A549 (cell line): ENCODE data around the gene SUMO3. TPM values are rescaled to one million over a fixed set of nuclear protein-coding genes. Genes with fewer than 3 reads are reported as not detected.

Experiments
- ATAC-seq, 2 experiments: fragments of 200-7000 bp in 1 of 2; fragments of >200 bp in 1 of 2; cut with Nextera tagmentation in 1 of 2; cut with Tn5 transposase in 1 of 2; 3 replicates each; pipeline versions ENCODE4 v1.8.0 to v1.9.1; 2018 to 2020; ENCODE audit warnings: mild to moderate bottlenecking in 1 of 2, moderate library complexity in 1 of 2
- CTCF ChIA-PET: fragments of 300-600 bp; sonication (Branson Sonifier 250); formaldehyde crosslinking; extraction: SDS; loops from one replicate; lab custom pipeline; 2021; ENCODE audit warnings: antibody characterized with exemption, inconsistent platforms; lab: Yijun Ruan, JAX
- POLR2A ChIA-PET: fragments of 350-600 bp; formaldehyde crosslinking; extraction: SDS; loops from one replicate; lab custom pipeline; 2021; ENCODE audit warnings: antibody characterized with exemption, inconsistent platforms; lab: Yijun Ruan, JAX
- DNase-seq, 2 experiments: peaks; one replicate each; pipeline versions ENCODE4 v3.0.0 to v3.0.0-alpha.2; 2011 to 2016; ENCODE audit warnings: low read depth in 1 of 2, low spot score in 1 of 2
- FAIRE-seq: peaks from 2 replicates; lab custom pipeline; 2011; peaks lifted over from hg19 to GRCh38; lab: Jason Lieb, UNC
- H3K27ac ChIP-seq, 2 experiments: fragments of >200 bp; sonication (Bioruptor Twin); formaldehyde crosslinking; 3 replicates each; pipeline ENCODE4 v1.5.1; 2016 to 2017
- H3K4me1 ChIP-seq: fragments of >200 bp; sonication (Bioruptor Twin); formaldehyde crosslinking; 3 replicates; pipeline ENCODE4 v1.6.1; 2016
- H3K4me2 ChIP-seq: fragments of >200 bp; sonication (Bioruptor Twin); formaldehyde crosslinking; 3 replicates; pipeline ENCODE4 v1.6.1; 2016
- H3K4me3 ChIP-seq: fragments of >200 bp; sonication (Bioruptor Twin); formaldehyde crosslinking; 3 replicates; pipeline ENCODE4 v1.5.1; 2016
- H3K9me3 ChIP-seq: fragments of >200 bp; sonication (Bioruptor Twin); formaldehyde crosslinking; 3 replicates; pipeline ENCODE4 v1.6.1; 2016
- BCL3 ChIP-seq: fragments of >200 bp; sonication (Bioruptor Twin); formaldehyde crosslinking; IDR thresholded peaks from 3 replicates; pipeline ENCODE4 v1.6.1; 2016
- BHLHE40 ChIP-seq: IDR thresholded peaks from 2 replicates; pipeline ENCODE4 v1.6.1; 2012; ENCODE audit warnings: low read depth, low read length, inconsistent platforms
- CBX2 ChIP-seq: fragments of 200-600 bp; sonication (generic); IDR thresholded peaks from 2 replicates; pipeline ENCODE4 v1.6.1; 2016; ENCODE audit warnings: low read depth, mild to moderate bottlenecking, borderline replicate concordance
- CHD2 ChIP-seq: fragments of 150-350 bp; IDR thresholded peaks from 2 replicates; pipeline ENCODE4 v1.6.1; 2014; ENCODE audit warnings: low read length; ENCODE audit not compliant: partially characterized antibody
- CHD4 ChIP-seq: fragments of 200-600 bp; sonication (generic); IDR thresholded peaks from 2 replicates; pipeline ENCODE4 v1.6.1; 2016; ENCODE audit warnings: antibody characterized with exemption, mild to moderate bottlenecking, borderline replicate concordance
- CTCF ChIP-seq: fragments of >200 bp; sonication (Bioruptor Twin); formaldehyde crosslinking; IDR thresholded peaks from 3 replicates; pipeline ENCODE4 v1.5.1; 2016
- E2F6 ChIP-seq: IDR thresholded peaks from 2 replicates; pipeline ENCODE4 v1.6.1; 2012; ENCODE audit warnings: low read depth, borderline replicate concordance
- EHF ChIP-seq: fragments of 250-450 bp; sonication (Bioruptor Pico); IDR thresholded peaks from 2 replicates; pipeline ENCODE4 v1.5.0; 2020; ENCODE audit warnings: mild to moderate bottlenecking
- EHMT2 ChIP-seq: fragments of 200-600 bp; sonication (generic); IDR thresholded peaks from 2 replicates; pipeline ENCODE4 v1.6.1; 2016; ENCODE audit warnings: antibody characterized with exemption, low read depth, mild to moderate bottlenecking, moderate library complexity
- ESRRA ChIP-seq: fragments of 150-350 bp; IDR thresholded peaks from 2 replicates; pipeline ENCODE4 v1.6.1; 2014; ENCODE audit warnings: mild to moderate bottlenecking, low read length, borderline replicate concordance
- FOSB ChIP-seq: fragments of 250-450 bp; sonication (Bioruptor Pico); IDR thresholded peaks from 2 replicates; pipeline ENCODE4 v1.5.0; 2020; ENCODE audit warnings: mild to moderate bottlenecking, moderate library complexity
- GATA3 ChIP-seq: IDR thresholded peaks from 2 replicates; pipeline ENCODE4 v1.6.1; 2012; ENCODE audit warnings: borderline replicate concordance
- HOXA7 ChIP-seq: fragments of 250-450 bp; sonication (Bioruptor Pico); IDR thresholded peaks from 2 replicates; pipeline ENCODE4 v1.5.0; 2020; ENCODE audit warnings: mild to moderate bottlenecking, moderate library complexity
- HOXB13 ChIP-seq: fragments of 250-450 bp; sonication (Bioruptor Pico); IDR thresholded peaks from 2 replicates; pipeline ENCODE4 v1.5.0; 2020; ENCODE audit warnings: low read depth, mild to moderate bottlenecking, moderate library complexity
- JUNB ChIP-seq: fragments of >200 bp; sonication (Bioruptor Twin); formaldehyde crosslinking; IDR thresholded peaks from 2 replicates; pipeline ENCODE4 v1.6.1; 2016
- KDM1A ChIP-seq: fragments of 200-600 bp; sonication (generic); IDR thresholded peaks from 2 replicates; pipeline ENCODE4 v1.6.1; 2016; ENCODE audit warnings: low read depth, mild to moderate bottlenecking
- MYC ChIP-seq: IDR thresholded peaks from 2 replicates; pipeline ENCODE4 v1.6.1; 2012; ENCODE audit warnings: mild to moderate bottlenecking, inconsistent platforms, low read length, improper control_type of control experiment, borderline replicate concordance
- NPAS2 ChIP-seq: fragments of 250-450 bp; sonication (Bioruptor Pico); IDR thresholded peaks from 2 replicates; pipeline ENCODE4 v1.8.0; 2022; ENCODE audit warnings: mild to moderate bottlenecking, moderate library complexity, borderline replicate concordance
- POLR2AphosphoS2 ChIP-seq: conservative IDR thresholded peaks from 2 replicates; pipeline ENCODE4 v1.6.1; 2012; ENCODE audit warnings: low read length, improper control_type of control experiment, inconsistent platforms
- RAD21 ChIP-seq, 2 experiments: fragments of >200 bp in 1 of 2; sonication (Bioruptor Twin) in 1 of 2; formaldehyde crosslinking in 1 of 2; IDR thresholded peaks in 1 of 2; conservative IDR thresholded peaks in 1 of 2; 2 replicates in 1 of 2; 3 replicates in 1 of 2; pipeline ENCODE4 v1.6.1; 2012 to 2018; ENCODE audit warnings: inconsistent platforms in 1 of 2
- RARB ChIP-seq: fragments of 250-450 bp; sonication (Bioruptor Pico); IDR thresholded peaks from 2 replicates; pipeline ENCODE4 v1.8.0; 2021; ENCODE audit warnings: mild to moderate bottlenecking, moderate library complexity
- RCOR1 ChIP-seq: fragments of 150-350 bp; IDR thresholded peaks from 2 replicates; pipeline ENCODE4 v1.6.1; 2014; ENCODE audit warnings: antibody characterized with exemption, low read length, low read depth
- RFX5 ChIP-seq: fragments of 450-650 bp; IDR thresholded peaks from 2 replicates; pipeline ENCODE4 v1.7.1; 2014; ENCODE audit warnings: antibody characterized with exemption, mild to moderate bottlenecking, moderate library complexity
- RNF2 ChIP-seq: fragments of 200-600 bp; sonication (generic); IDR thresholded peaks from 2 replicates; pipeline ENCODE4 v1.6.1; 2016; ENCODE audit warnings: low read depth, mild to moderate bottlenecking, antibody characterized with exemption, moderate library complexity, borderline replicate concordance
- TFCP2L1 ChIP-seq: fragments of 250-450 bp; sonication (Bioruptor Pico); IDR thresholded peaks from 2 replicates; pipeline ENCODE4 v1.5.0; 2021; ENCODE audit warnings: mild to moderate bottlenecking
- TP53 ChIP-seq: fragments of 250-450 bp; sonication (Bioruptor Pico); IDR thresholded peaks from 2 replicates; pipeline ENCODE4 v1.5.0; 2021; ENCODE audit warnings: mild to moderate bottlenecking, moderate library complexity
- USF2 ChIP-seq: fragments of 450-650 bp; IDR thresholded peaks from 2 replicates; pipeline ENCODE4 v1.6.1; 2014; ENCODE audit warnings: antibody characterized with exemption
- ZC3H11A ChIP-seq: fragments of 450-650 bp; IDR thresholded peaks from 2 replicates; pipeline ENCODE4 v1.6.1; 2014; ENCODE audit warnings: antibody characterized with exemption, mild to moderate bottlenecking
- ZSCAN20 ChIP-seq: fragments of 250-450 bp; sonication (Bioruptor Pico); IDR thresholded peaks from 2 replicates; pipeline ENCODE4 v1.8.0; 2022; ENCODE audit warnings: mild to moderate bottlenecking, moderate library complexity
- WGBS: methylation state at CpG from one replicate; pipeline ENCODE4 v1.1.6; 2017; ENCODE audit errors: missing lambda C conversion rate; 5-methylcytosine and 5-hydroxymethylcytosine counted together
- polyA plus RNA-seq, 4 experiments: library from polyadenylated mRNA; depleted of rRNA in 3 of 4; stranded (reverse); fragments of >200 nt; fragmentation: RNase III in 1 of 4; extraction: RNeasy Plus Mini Kit Qiagen cat#74134 plus additional on column Dnase treatment in 1 of 4; gene quantifications; 2 replicates in 3 of 4; 3 replicates in 1 of 4; pipeline ENCODE4 v1.2.3, GENCODE V29; 2011 to 2017

SUMO3 gene
- polyA plus RNA-seq, 2 of the 4 experiments (the other 2 are of a cell fraction), result 78.4 to 110 TPM

GRCh38 chr21:44834951-44835646 is 17.2 kb upstream of the SUMO3 start:
- Histone ChIP-seq H3K4me3 (no peak overlapping the region), H3K4me2 (no peak overlapping the region), H3K27ac (no peak overlapping the region), H3K9me3 (no peaks in the 10 kb centered on the region; the same call in 2 of the 3 replicates), H3K4me1 (0 out of 3 replicates have a peak, but pooled peaks cover 7% of the 10 kb centered on the region)
- 84% methylated on average over 28 of the region's 29 CpGs for WGBS
- TF ChIP-seq POLR2AphosphoS2, result no peak
- TF ChIP-seq EHF (CRISPR knock-in tag), result no peak
- TF ChIP-seq RAD21 (conservative IDR thresholded peaks at IDR 0.05 in 1 of 2, IDR thresholded peaks at IDR 0.05 in 1 of 2), result peak in 1 of 2 experiments; percentile 24; a peak in 2 of 5 replicates
- TF ChIP-seq JUNB, result no peak
- DNase-seq (peak in 1 of 2 experiments; percentile 21), FAIRE-seq (no peak), ATAC-seq (peak in 1 of 2 experiments; percentile 26; a peak in 1 of 6 replicates)
- ChIA-PET POLR2A (no interaction called here), CTCF (no interaction called here)

- H3K9me3 ChIP-seq, result peaks cover 7% of the 10 kb centered on the region; the same call in 2 of the 3 replicates
- TF ChIP-seq BHLHE40 (no peak), FOSB (CRISPR knock-in tag) (no peak), EHMT2 (no peak), BCL3 (no peak), JUNB (no peak), USF2 (no peak), RARB (no peak), HOXA7 (CRISPR knock-in tag) (no peak), ZSCAN20 (CRISPR knock-in tag) (no peak), RCOR1 (no peak), CHD4 (no peak), MYC (no peak), ZC3H11A (no peak), RFX5 (no peak), CHD2 (no peak), RNF2 (no peak), GATA3 (no peak), KDM1A (no peak)
- TF ChIP-seq, all 56 proteins: peak for 0
- FAIRE-seq (no peak), ATAC-seq (no peak), DNase-seq (no peak)
- CTCF ChIA-PET, result no interaction called here
- no peak overlapping the region for H3K4me2 ChIP-seq
- no peak overlapping the region for H3K4me3 ChIP-seq
- POLR2A ChIA-PET, result no interaction called here
- 73% methylated on average over 17 of the region's 26 CpGs for WGBS
- H3K27ac ChIP-seq, result no peak overlapping the region
- 0 out of 3 replicates have a peak, but pooled peaks cover 7% of the 10 kb centered on the region for H3K4me1 ChIP-seq
Measured at GRCh38 chr21:44834231-44834950, 16.5 kb upstream of the SUMO3 start.

- Histone ChIP-seq H3K4me1 (0 out of 3 replicates have a peak, but pooled peaks cover 7% of the 10 kb centered on the region), H3K4me3 (no peak overlapping the region), H3K9me3 (peaks cover 14% of the 10 kb centered on the region; the same call in 2 of the 3 replicates), H3K27ac (no peak overlapping the region), H3K4me2 (no peak overlapping the region)
- WGBS, result 67% methylated on average over 5 of the region's 5 CpGs
- ChIA-PET POLR2A (no interaction called here), CTCF (no interaction called here)
- FAIRE-seq (no peak), DNase-seq (no peak), ATAC-seq (no peak)
- TF ChIP-seq NPAS2 (CRISPR knock-in tag) (no peak), RFX5 (no peak), CTCF (no peak), BHLHE40 (no peak), ESRRA (no peak), E2F6 (no peak), CBX2 (no peak), HOXB13 (no peak), RCOR1 (no peak), TFCP2L1 (CRISPR knock-in tag) (no peak), TP53 (CRISPR knock-in tag) (no peak)
Measured at GRCh38 chr21:44833663-44834062, 15.8 kb upstream of the SUMO3 start.
